K562 (cell line): Measurements from ENCODE around the gene CCDC159. TPM values are rescaled to one million over a fixed set of nuclear protein-coding genes. Genes with fewer than 3 reads are reported as not detected.
"Not testable (repeated sequence)": the region's sequence is repeated elsewhere in the genome, so short reads cannot be mapped to it uniquely, and the experiment has no call there.

ENCODE experiments used
- ATAC-seq: fragments of 200-7000 bp; cut with Tn5 transposase; 3 replicates; pipeline ENCODE4 v1.9.1; 2020; ENCODE audit warnings: moderate library complexity
- BruUV-seq: library from RNA; stranded (reverse); fragments of 400-500 nt; replicated peaks from 2 replicates; lab custom pipeline; 2021; lab: Mats Ljungman, UMichigan
- CTCF ChIA-PET: fragments of 300-600 bp; formaldehyde crosslinking; extraction: SDS; loops from one replicate; lab custom pipeline; 2021; ENCODE audit warnings: low intra/inter-chr PET ratio; lab: Yijun Ruan, JAX
- POLR2A ChIA-PET: fragments of 300-600, 350-650 bp; sonication (Branson Sonifier 250); formaldehyde crosslinking; extraction: SDS; loops from one replicate; lab custom pipeline; 2021; ENCODE audit warnings: antibody characterized with exemption, inconsistent platforms; lab: Yijun Ruan, JAX
- DNase-seq, 4 experiments: peaks; one replicate each; pipeline versions ENCODE4 v3.0.0 to v3.0.0-alpha.2; 2011 to 2018; ENCODE audit warnings: low spot score in 3 of 4, mixed read lengths in 3 of 4; ENCODE audit errors: extremely low read depth in 1 of 4
- FAIRE-seq: peaks from 2 replicates; lab custom pipeline; 2011; peaks lifted over from hg19 to GRCh38; lab: Jason Lieb, UNC
- H2AFZ ChIP-seq: 2 replicates; pipeline ENCODE4 v1.6.0; 2011; ENCODE audit warnings: low read depth, low read length, control low read depth, inconsistent platforms
- H3K27ac ChIP-seq: fragments of 200-600 bp; 3 replicates; pipeline ENCODE4 v1.8.0; 2011; ENCODE audit warnings: low read depth, mild to moderate bottlenecking, control low read depth, inconsistent platforms, low read length, moderate library complexity, mixed read lengths; ENCODE audit errors: extremely low read depth
- H3K27me3 ChIP-seq, 2 experiments: fragments of 300-600 bp in 1 of 2; 2 replicates in 1 of 2; 3 replicates in 1 of 2; pipeline versions ENCODE4 v1.6.0 to v1.8.0; 2011; ENCODE audit warnings: inconsistent platforms in 2 of 2, low read length in 2 of 2, mild to moderate bottlenecking in 1 of 2, mixed read lengths in 1 of 2, moderate library complexity in 1 of 2; ENCODE audit not compliant: control insufficient read depth in 2 of 2, insufficient read depth in 2 of 2
- H3K36me3 ChIP-seq: fragments of 300-600 bp; 3 replicates; pipeline ENCODE4 v1.8.0; 2011; ENCODE audit warnings: mild to moderate bottlenecking, low read length, inconsistent platforms; ENCODE audit not compliant: control insufficient read depth, insufficient read depth
- H3K4me1 ChIP-seq, 2 experiments: fragments of 200-600 bp in 1 of 2; replicated peaks in 1 of 2; 2 replicates in 1 of 2; 3 replicates in 1 of 2; pipeline versions ENCODE4 v1.5.1 to v1.8.0; 2011; ENCODE audit warnings: inconsistent platforms in 2 of 2, low read length in 2 of 2, mild to moderate bottlenecking in 1 of 2, mixed read lengths in 1 of 2, moderate library complexity in 1 of 2; ENCODE audit not compliant: control insufficient read depth in 2 of 2, insufficient read depth in 2 of 2
- H3K4me2 ChIP-seq: 2 replicates; pipeline ENCODE4 v1.6.1; 2011; ENCODE audit warnings: low read length, control low read depth, inconsistent platforms, mixed read lengths; ENCODE audit not compliant: insufficient read depth
- H3K4me3 ChIP-seq: fragments of 200-600 bp; sonication (generic), shearing (Covaris generic); 2 replicates; pipeline ENCODE4 v1.5.1; 2016; ENCODE audit warnings: control low read depth, inconsistent platforms
- H3K79me2 ChIP-seq: fragments of 200-600 bp; 3 replicates; pipeline ENCODE4 v1.8.0; 2011; ENCODE audit warnings: low read length, inconsistent platforms; ENCODE audit not compliant: control insufficient read depth, insufficient read depth
- H3K9ac ChIP-seq, 2 experiments: 2 replicates each; pipeline versions ENCODE4 v1.6.0 to v1.6.1; 2011; ENCODE audit warnings: low read depth in 2 of 2, low read length in 2 of 2, control low read depth in 1 of 2, inconsistent platforms in 1 of 2, mild to moderate bottlenecking in 1 of 2, mixed read lengths in 1 of 2; ENCODE audit not compliant: insufficient read depth in 1 of 2
- H3K9me1 ChIP-seq: one replicate; pipeline ENCODE4 v1.6.0; 2011; ENCODE audit warnings: inconsistent platforms, mild to moderate bottlenecking, low read length, moderate library complexity; ENCODE audit not compliant: control insufficient read depth, insufficient read depth
- H3K9me3 ChIP-seq: replicated peaks from 2 replicates; pipeline ENCODE4 v1.5.1; 2011; ENCODE audit warnings: low read depth, low read length, inconsistent platforms; ENCODE audit not compliant: control insufficient read depth, insufficient read depth
- H4K20me1 ChIP-seq: replicated peaks from 2 replicates; pipeline ENCODE4 v1.6.1; 2011; ENCODE audit warnings: low read length, inconsistent platforms, mixed read lengths; ENCODE audit not compliant: control insufficient read depth, insufficient read depth
- NFRKB ChIP-seq: fragments of 450-650 bp; IDR thresholded peaks from 2 replicates; pipeline ENCODE4 v1.6.1; 2016; ENCODE audit warnings: low read depth
- RBM25 ChIP-seq: fragments of 200-400 bp; formaldehyde crosslinking; IDR thresholded peaks from 2 replicates; pipeline ENCODE4 v1.6.1; 2018; ENCODE audit warnings: low read length, low read depth, moderate library complexity; ENCODE audit not compliant: severe bottlenecking
- RFX1 ChIP-seq: fragments of 450-650 bp; IDR thresholded peaks from 2 replicates; pipeline ENCODE4 v1.6.1; 2016; ENCODE audit warnings: mild to moderate bottlenecking, moderate library complexity
- ZBTB40 ChIP-seq, 2 experiments: fragments of 450-650 bp in 1 of 2; sonication (generic) in 1 of 2; formaldehyde crosslinking in 1 of 2; IDR thresholded peaks; 2 replicates each; pipeline versions ENCODE4 v1.7.1 to v1.9.0; 2016 to 2022; ENCODE audit warnings: inconsistent platforms in 1 of 2, mild to moderate bottlenecking in 1 of 2, missing genetic modification reagents in 1 of 2
- ZNF146 ChIP-seq: IDR thresholded peaks from one replicate; pipeline ENCODE4 v1.6.1; 2018; ENCODE audit warnings: missing compliant biosample characterization; ENCODE audit not compliant: unreplicated experiment
- WGBS: fragments of 100-300 bp; shearing (Covaris generic); methylation state at CpG from one replicate; pipeline ENCODE4 v1.1.6; 2016; ENCODE audit warnings: low coverage, mixed read lengths; ENCODE audit not compliant: insufficient coverage; ENCODE audit errors: missing lambda C conversion rate; 5-methylcytosine and 5-hydroxymethylcytosine counted together
- in situ Hi-C: fragments of 300-500 bp; cut with MboI; formaldehyde crosslinking; loops from 4 replicates; pipeline ENCODE4 v1.15.0; 2018; ENCODE audit warnings: inconsistent platforms, mixed read lengths
- intact Hi-C: fragments of 100-400 bp; cut with micrococcal nuclease; formaldehyde crosslinking; loops from 2 replicates; pipeline ENCODE4 v1.14.2; 2022
- polyA plus RNA-seq, 8 experiments: library from polyadenylated mRNA; depleted of rRNA in 4 of 8; stranded (reverse) in 5 of 8; unstranded in 3 of 8; fragments of >200 nt; fragmentation: Nextera tagmentation in 2 of 8; fragmentation: Illumina TruSeq in 1 of 8; extraction: Ambion mirVana in 2 of 8; extraction: Trizol in 1 of 8; gene quantifications; 2 replicates each; pipeline versions ENCODE4 v1.2.1 to v1.2.3, GENCODE V29; 2011 to 2014; ENCODE audit warnings: inconsistent platforms in 1 of 8, missing spikeins in 1 of 8
- total RNA-seq, 7 experiments: library from RNA; depleted of rRNA in 6 of 7; stranded (reverse); fragments of >200 nt in 6 of 7; fragmentation: Illumina TruSeq in 2 of 7; extraction: Trizol in 2 of 7; gene quantifications; 2 replicates each; pipeline versions ENCODE4 v1.2.1 to v1.2.3, GENCODE V29; 2011 to 2021; ENCODE audit warnings: low replicate concordance in 1 of 7

CCDC159 gene
- total and polyA plus RNA-seq, 9 of the 15 experiments (the other 6 are each of a cell fraction or from before 2014, with no cell fraction given), result 0.68 to 10.1 (median 4.7) TPM

DNA sequence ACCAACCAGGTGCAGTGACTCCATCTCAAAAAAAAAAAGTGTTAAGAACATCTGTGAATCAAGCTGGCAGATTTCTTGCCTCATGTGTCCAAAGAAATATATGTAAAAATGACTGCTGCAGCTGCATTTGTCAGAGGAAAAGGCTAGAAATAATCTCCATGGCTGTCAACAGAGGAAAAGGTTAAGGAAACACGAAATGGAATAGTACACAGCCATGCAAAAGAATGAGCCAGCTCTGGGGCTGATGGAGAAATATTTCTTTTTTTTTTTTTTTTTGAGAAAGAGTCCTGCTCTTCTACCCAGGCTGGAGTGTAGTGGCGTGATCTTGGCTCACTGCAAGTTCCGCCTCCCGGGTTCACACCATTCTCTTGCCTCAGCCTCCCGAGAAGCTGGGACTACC lies 13.5 kb upstream of the CCDC159 start:
- BruUV-seq, result no TSS peak

DNA sequence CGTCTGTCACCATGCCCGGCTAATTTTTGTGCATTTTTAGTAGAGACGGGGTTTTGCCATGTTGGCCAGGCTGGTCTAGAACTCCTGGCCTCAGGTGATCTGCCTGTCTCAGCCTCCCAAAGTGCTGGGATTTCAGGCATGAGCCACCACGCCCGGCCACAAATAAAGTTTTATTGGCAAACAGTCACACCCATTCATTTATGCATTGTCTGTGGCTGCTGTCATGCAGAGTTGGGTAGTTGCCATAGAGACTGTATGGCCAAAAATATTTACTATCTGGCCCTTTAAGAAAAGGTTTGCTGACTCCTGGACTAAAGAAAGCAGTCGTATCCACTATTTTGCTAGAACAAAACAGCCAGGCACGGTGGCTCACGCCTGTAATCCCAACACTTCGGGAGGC lies 12.5 kb upstream of the CCDC159 start:
- H3K9ac ChIP-seq, CTCF ChIA-PET, H3K27ac ChIP-seq: not testable (repeated sequence)

More for the DNA sequence above, 13.5 kb upstream of the CCDC159 start:
- FAIRE-seq, result no peak
- H3K79me2 ChIP-seq, result no peaks in the 10 kb centered on the region
- ChIA-PET CTCF (no interaction called here), POLR2A (interaction anchor here (1.1 kb wide), 1 partner anchor 29 kb away, joined by 4 read pairs; no protein-coding TSS in a partner anchor)
- in situ Hi-C loops, result no loop called here
- H4K20me1 ChIP-seq, result no peaks in the 10 kb centered on the region
- H3K9me3 ChIP-seq, result no peaks in the 10 kb centered on the region
- DNase-seq, result no peak
- H3K9me1 ChIP-seq, result no peaks in the 10 kb centered on the region
- intact Hi-C loops, result no loop called here
- H3K4me3 ChIP-seq, result no peak overlapping the region
- H3K27me3 ChIP-seq, result no peaks in the 10 kb centered on the region
- peak; percentile 88 for TF ChIP-seq ZNF146 (CRISPR knock-in tag)
- TF ChIP-seq NFRKB, result no peak
- peak; percentile 74 for TF ChIP-seq RBM25
- H2AFZ ChIP-seq, result no peak overlapping the region
- no peak for ATAC-seq
- no peak overlapping the region for H3K27ac ChIP-seq
- WGBS, result 49% methylated on average over 4 of the region's 5 CpGs
- H3K36me3 ChIP-seq, result no peaks in the 10 kb centered on the region
- no peak overlapping the region for H3K9ac ChIP-seq
- H3K4me2 ChIP-seq, result no peak overlapping the region
- no peaks in the 10 kb centered on the region for H3K4me1 ChIP-seq

More for the DNA sequence above, 12.5 kb upstream of the CCDC159 start:
- H3K4me3 ChIP-seq, H4K20me1 ChIP-seq, H3K4me1 ChIP-seq, ATAC-seq, intact Hi-C loops, H2AFZ ChIP-seq, H3K9me1 ChIP-seq, in situ Hi-C loops, H3K27me3 ChIP-seq, BruUV-seq, H3K9me3 ChIP-seq, H3K79me2 ChIP-seq, FAIRE-seq, DNase-seq, H3K4me2 ChIP-seq, H3K36me3 ChIP-seq: not testable (repeated sequence)
- peak; percentile 72 for TF ChIP-seq RFX1
- peak; percentile 97 for TF ChIP-seq ZBTB40 (IDR thresholded peaks at IDR 0.05)
- peak; percentile 97 for TF ChIP-seq ZBTB40 (CRISPR knock-in tag; IDR thresholded peaks at IDR 0.05)
- POLR2A ChIA-PET, result interaction anchor here (0.6 kb wide), 1 partner anchor 14 kb away, joined by 5 read pairs; no protein-coding TSS in a partner anchor
- WGBS, result 41% methylated on average over 9 of the region's 9 CpGs
